ENCODE measurements around the gene TRIM44.

Gene TRIM44

DNA sequence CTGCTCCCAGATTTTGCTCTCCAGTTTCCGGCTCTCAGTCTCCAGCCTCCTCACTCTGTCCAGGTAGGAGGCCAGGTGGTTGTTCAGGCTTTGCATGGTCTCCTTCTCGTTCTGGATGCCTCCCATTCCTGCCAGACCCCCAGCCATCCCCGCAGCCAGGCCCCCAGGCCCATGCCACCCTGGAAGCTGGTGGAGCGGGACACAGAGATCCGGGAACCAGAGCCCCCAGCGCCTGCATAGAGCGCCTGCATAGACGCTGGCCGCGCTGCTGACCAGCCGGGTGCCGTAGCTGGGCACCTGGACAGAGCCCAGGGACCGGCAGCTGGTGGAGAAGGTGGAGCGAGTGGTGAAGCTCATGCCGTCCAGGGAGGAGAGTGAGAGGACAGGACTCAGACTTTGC is 198.6 kb downstream of the TRIM44 start:
- no peaks in the 10 kb centered on the region for H3K36me3 ChIP-seq (ENCODE audit: control insufficient read depth, low read length)
- no peaks in the 10 kb centered on the region for H4K20me1 ChIP-seq (ENCODE audit: control insufficient read depth, insufficient read depth, low read depth, low read length)
- no peaks in the 10 kb centered on the region for H3K4me1 ChIP-seq (ENCODE audit: control insufficient read depth, low read length)
- H3K9me3 ChIP-seq (ENCODE audit: control insufficient read depth, insufficient read depth, low read length) = no peaks in the 10 kb centered on the region
- no peak for TF ChIP-seq CTCF (IDR thresholded peaks at IDR 0.05; ENCODE audit: low read depth, low read length, poor library complexity, severe bottlenecking)
- TF ChIP-seq EZH2phosphoT487 (IDR thresholded peaks at IDR 0.05; ENCODE audit: borderline replicate concordance, low read length) = no peak
- no peak overlapping the region for H3K4me3 ChIP-seq (ENCODE audit: low read length)
- H3K27me3 ChIP-seq (ENCODE audit: control insufficient read depth, low read length) = no peaks in the 10 kb centered on the region
- no peaks in the 10 kb centered on the region for H3F3A ChIP-seq (ENCODE audit: control insufficient read depth, insufficient read depth)
- H3K9me2 ChIP-seq (replicated peaks; ENCODE audit: control insufficient read depth, low read length) = no peaks in the 10 kb centered on the region
- no peaks in the 10 kb centered on the region for H3K79me2 ChIP-seq (ENCODE audit: control insufficient read depth, low read length)
- H3K4me2 ChIP-seq (ENCODE audit: low read length) = no peak overlapping the region
- H3K27ac ChIP-seq (ENCODE audit: low read depth, low read length) = no peak overlapping the region

DNA sequence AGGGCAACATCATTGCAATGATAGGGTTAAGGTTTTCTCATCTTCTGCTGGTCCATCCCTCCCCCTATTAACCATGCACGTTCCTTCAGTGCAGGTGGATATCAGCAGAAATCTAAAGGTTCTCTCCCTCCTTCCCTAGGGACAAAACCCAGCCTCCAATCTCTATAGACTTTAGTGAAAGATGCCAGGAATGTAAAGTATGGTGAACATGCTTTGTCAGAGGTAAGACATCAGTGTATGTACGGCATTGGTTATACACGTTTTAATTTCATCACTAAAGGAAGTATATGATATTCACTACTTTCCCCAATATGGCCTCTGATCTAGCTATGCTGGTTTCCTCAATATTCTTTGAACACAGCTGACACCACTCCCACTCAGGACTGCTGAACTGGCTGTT is 200.1 kb downstream of the TRIM44 start:
- Histone ChIP-seq H4K20me1 (ENCODE audit: control insufficient read depth, insufficient read depth, low read depth, low read length) (no peaks in the 10 kb centered on the region), H3K4me2 (ENCODE audit: low read length) (no peak overlapping the region), H3K79me2 (ENCODE audit: control insufficient read depth, low read length) (no peaks in the 10 kb centered on the region), H3K36me3 (ENCODE audit: control insufficient read depth, low read length) (no peaks in the 10 kb centered on the region), H3K9me2 (replicated peaks; ENCODE audit: control insufficient read depth, low read length) (no peaks in the 10 kb centered on the region), H3K27me3 (ENCODE audit: control insufficient read depth, low read length) (no peaks in the 10 kb centered on the region), H3K4me3 (ENCODE audit: low read length) (no peak overlapping the region), H3K9me3 (ENCODE audit: control insufficient read depth, insufficient read depth, low read length) (no peaks in the 10 kb centered on the region), H3K27ac (ENCODE audit: low read depth, low read length) (no peak overlapping the region), H3K4me1 (ENCODE audit: control insufficient read depth, low read length) (no peaks in the 10 kb centered on the region), H3F3A (ENCODE audit: control insufficient read depth, insufficient read depth) (no peaks in the 10 kb centered on the region)
- TF ChIP-seq CTCF (IDR thresholded peaks at IDR 0.05; ENCODE audit: low read depth, low read length, poor library complexity, severe bottlenecking) (no peak), EZH2phosphoT487 (IDR thresholded peaks at IDR 0.05; ENCODE audit: borderline replicate concordance, low read length) (no peak)

- Histone ChIP-seq H3K27me3 (ENCODE audit: control insufficient read depth, low read length) (no peaks in the 10 kb centered on the region), H3K9me2 (replicated peaks; ENCODE audit: control insufficient read depth, low read length) (no peaks in the 10 kb centered on the region), H3F3A (ENCODE audit: control insufficient read depth, insufficient read depth) (no peaks in the 10 kb centered on the region), H3K9me3 (ENCODE audit: control insufficient read depth, insufficient read depth, low read length) (no peaks in the 10 kb centered on the region; the same call in 1 of the 2 replicates), H3K79me2 (ENCODE audit: control insufficient read depth, low read length) (no peaks in the 10 kb centered on the region), H4K20me1 (ENCODE audit: control insufficient read depth, insufficient read depth, low read depth, low read length) (no peaks in the 10 kb centered on the region), H3K27ac (ENCODE audit: low read depth, low read length) (no peak overlapping the region), H3K4me1 (ENCODE audit: control insufficient read depth, low read length) (no peaks in the 10 kb centered on the region), H3K4me2 (ENCODE audit: low read length) (no peak overlapping the region), H3K4me3 (ENCODE audit: low read length) (no peak overlapping the region), H3K36me3 (ENCODE audit: control insufficient read depth, low read length) (no peaks in the 10 kb centered on the region)
- TF ChIP-seq EZH2phosphoT487 (IDR thresholded peaks at IDR 0.05; ENCODE audit: borderline replicate concordance, low read length) (no peak), CTCF (IDR thresholded peaks at IDR 0.05; ENCODE audit: low read depth, low read length, poor library complexity, severe bottlenecking) (no peak)
These were observed 201.6 kb downstream of the TRIM44 start for GRCh38 chr11:35864131-35864530.

DNA sequence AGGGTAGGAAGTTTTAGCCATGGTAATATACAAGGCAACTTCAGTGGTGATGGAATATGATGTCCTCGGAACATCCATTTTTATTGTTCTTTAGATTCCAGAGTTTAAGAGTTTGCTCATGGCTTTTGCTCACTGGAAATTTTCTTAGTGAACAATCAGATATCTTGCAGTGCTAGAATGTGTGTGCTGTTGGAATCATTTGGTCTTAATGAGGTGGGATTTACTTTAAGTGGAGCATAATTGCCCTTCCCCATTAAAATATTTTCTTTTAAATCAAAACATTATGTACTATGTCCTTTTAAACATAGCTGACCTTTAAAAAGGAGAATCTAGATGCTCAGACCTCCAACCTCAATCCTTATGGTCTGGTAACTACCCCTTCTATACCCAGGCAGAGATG is 204.0 kb downstream of the TRIM44 start:
- no peak overlapping the region for H3K4me2 ChIP-seq (ENCODE audit: low read length)
- H3K36me3 ChIP-seq (ENCODE audit: control insufficient read depth, low read length) = no peaks in the 10 kb centered on the region
- H3K27ac ChIP-seq (ENCODE audit: low read depth, low read length) = no peak overlapping the region
- no peaks in the 10 kb centered on the region for H3K9me2 ChIP-seq (replicated peaks; ENCODE audit: control insufficient read depth, low read length)
- no peaks in the 10 kb centered on the region; the same call in 1 of the 2 replicates for H3K9me3 ChIP-seq (ENCODE audit: control insufficient read depth, insufficient read depth, low read length)
- no peaks in the 10 kb centered on the region for H3K79me2 ChIP-seq (ENCODE audit: control insufficient read depth, low read length)
- no peaks in the 10 kb centered on the region for H3F3A ChIP-seq (ENCODE audit: control insufficient read depth, insufficient read depth)
- no peak overlapping the region for H3K4me3 ChIP-seq (ENCODE audit: low read length)
- no peaks in the 10 kb centered on the region for H3K4me1 ChIP-seq (ENCODE audit: control insufficient read depth, low read length)
- no peaks in the 10 kb centered on the region for H4K20me1 ChIP-seq (ENCODE audit: control insufficient read depth, insufficient read depth, low read depth, low read length)
- no peak for TF ChIP-seq EZH2phosphoT487 (IDR thresholded peaks at IDR 0.05; ENCODE audit: borderline replicate concordance, low read length)
- TF ChIP-seq CTCF (IDR thresholded peaks at IDR 0.05; ENCODE audit: low read depth, low read length, poor library complexity, severe bottlenecking) = no peak
- no peaks in the 10 kb centered on the region for H3K27me3 ChIP-seq (ENCODE audit: control insufficient read depth, low read length)
